ENCODE data around the gene TUBGCP5. TPM values are rescaled to one million over a fixed set of nuclear protein-coding genes. Genes with fewer than 3 reads are reported as not detected.
A peak's percentile ranks its signal among the peaks of the same experiment; 100 is the strongest.

Gene TUBGCP5
- total RNA-seq, 3 donors from 2014 or later (not counting 1 experiment from before 2014, with no cell fraction given) = 14.7 to 20.4 (median 17.5) TPM

DNA sequence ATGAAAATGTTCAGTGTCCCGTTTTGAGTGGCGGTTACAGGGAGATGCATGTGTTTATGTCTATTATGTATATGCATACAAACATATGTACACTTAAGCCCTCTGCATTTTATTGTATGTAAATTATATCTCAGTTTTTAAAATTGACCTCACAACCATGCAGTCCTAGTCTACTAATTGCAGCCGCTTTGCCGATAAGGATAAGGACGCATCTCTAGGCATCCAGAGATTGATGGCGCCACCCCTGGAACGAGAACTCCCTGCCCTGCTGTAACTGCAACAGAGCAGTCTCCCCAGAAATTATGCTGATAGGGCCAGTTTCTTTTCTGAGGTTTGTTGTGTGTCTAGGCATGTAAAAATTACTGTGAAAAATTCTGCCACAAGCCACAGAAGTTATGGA lies 40.4 kb upstream of the TUBGCP5 start:
- intact Hi-C loops (cut with micrococcal nuclease) = no loop called here
- no peak for ATAC-seq
- Histone ChIP-seq H3K9me3 (ENCODE audit: control insufficient read depth, insufficient read depth, low read length) (no peaks in the 10 kb centered on the region), H3K4me3 (ENCODE audit: low read length) (no peak overlapping the region), H3K27ac (ENCODE audit: low read length) (no peak overlapping the region), H3K36me3 (ENCODE audit: control insufficient read depth, insufficient read depth, low read length) (no peaks in the 10 kb centered on the region), H3K27me3 (ENCODE audit: control insufficient read depth, insufficient read depth, low read length) (no peaks in the 10 kb centered on the region), H3K4me1 (ENCODE audit: control insufficient read depth, insufficient read depth, low read length) (no peaks in the 10 kb centered on the region)
- Mint-ChIP-seq H3K27me3 (ENCODE audit: low read depth in 2 of 2) (peaks cover 0 to 4% of the 10 kb centered on the region in 2 donors), H3K36me3 (no peaks in the 10 kb centered on the region), H3K9me3 (no peaks in the 10 kb centered on the region), H3K4me1 (no peaks in the 10 kb centered on the region), H3K4me3 (no peak overlapping the region), H3K27ac (no peak overlapping the region)
- TF ChIP-seq, protein P1, sequence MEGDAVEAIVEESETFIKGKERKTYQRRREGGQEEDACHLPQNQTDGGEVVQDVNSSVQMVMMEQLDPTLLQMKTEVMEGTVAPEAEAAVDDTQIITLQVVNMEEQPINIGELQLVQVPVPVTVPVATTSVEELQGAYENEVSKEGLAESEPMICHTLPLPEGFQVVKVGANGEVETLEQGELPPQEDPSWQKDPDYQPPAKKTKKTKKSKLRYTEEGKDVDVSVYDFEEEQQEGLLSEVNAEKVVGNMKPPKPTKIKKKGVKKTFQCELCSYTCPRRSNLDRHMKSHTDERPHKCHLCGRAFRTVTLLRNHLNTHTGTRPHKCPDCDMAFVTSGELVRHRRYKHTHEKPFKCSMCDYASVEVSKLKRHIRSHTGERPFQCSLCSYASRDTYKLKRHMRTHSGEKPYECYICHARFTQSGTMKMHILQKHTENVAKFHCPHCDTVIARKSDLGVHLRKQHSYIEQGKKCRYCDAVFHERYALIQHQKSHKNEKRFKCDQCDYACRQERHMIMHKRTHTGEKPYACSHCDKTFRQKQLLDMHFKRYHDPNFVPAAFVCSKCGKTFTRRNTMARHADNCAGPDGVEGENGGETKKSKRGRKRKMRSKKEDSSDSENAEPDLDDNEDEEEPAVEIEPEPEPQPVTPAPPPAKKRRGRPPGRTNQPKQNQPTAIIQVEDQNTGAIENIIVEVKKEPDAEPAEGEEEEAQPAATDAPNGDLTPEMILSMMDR (IDR thresholded peaks at IDR 0.05) = no peak
- 90% methylated on average over 5 of the region's 7 CpGs for WGBS (ENCODE audit: insufficient coverage)
- DNase-seq = no peak

DNA sequence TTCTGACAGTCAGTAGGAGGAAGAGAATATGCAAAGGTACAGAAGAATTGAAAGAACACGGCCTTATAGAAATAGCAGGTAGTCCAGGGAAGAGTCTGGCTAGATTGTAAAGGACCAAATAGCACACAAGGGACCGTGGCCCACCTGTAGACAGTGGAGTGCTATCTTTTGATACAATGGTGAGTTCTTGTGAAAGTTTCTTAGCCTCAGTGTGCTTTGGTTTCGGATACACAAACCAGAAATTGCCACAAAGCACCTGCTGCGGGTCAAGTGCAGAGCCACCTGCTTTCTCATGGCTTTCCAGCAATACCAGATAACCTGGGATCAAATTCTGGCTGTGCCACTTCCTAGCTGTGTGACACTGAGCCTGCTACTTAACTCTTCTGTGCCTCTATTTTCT lies 36.6 kb upstream of the TUBGCP5 start:
- Mint-ChIP-seq H3K36me3 (no peaks in the 10 kb centered on the region), H3K4me1 (no peaks in the 10 kb centered on the region), H3K4me3 (no peak overlapping the region), H3K27me3 (ENCODE audit: low read depth in 2 of 2) (peaks cover 0 to 10% of the 10 kb centered on the region in 2 donors), H3K9me3 (no peaks in the 10 kb centered on the region), H3K27ac (no peak overlapping the region)
- H3K36me3 ChIP-seq (ENCODE audit: control insufficient read depth, insufficient read depth, low read length) = no peaks in the 10 kb centered on the region
- 86% methylated on average over 4 of the region's 4 CpGs for WGBS (ENCODE audit: insufficient coverage)
- TF ChIP-seq, protein P1 (IDR thresholded peaks at IDR 0.05) = no peak
- H3K4me1 ChIP-seq (ENCODE audit: control insufficient read depth, insufficient read depth, low read length) = no peaks in the 10 kb centered on the region
- H3K9me3 ChIP-seq (ENCODE audit: control insufficient read depth, insufficient read depth, low read length) = no peaks in the 10 kb centered on the region
- H3K27me3 ChIP-seq (ENCODE audit: control insufficient read depth, insufficient read depth, low read length) = no peaks in the 10 kb centered on the region
- no peak for DNase-seq
- ATAC-seq = no peak
- H3K27ac ChIP-seq (ENCODE audit: low read length) = no peak overlapping the region
- H3K4me3 ChIP-seq (ENCODE audit: low read length) = no peak overlapping the region
- intact Hi-C loops (cut with micrococcal nuclease) = no loop called here

DNA sequence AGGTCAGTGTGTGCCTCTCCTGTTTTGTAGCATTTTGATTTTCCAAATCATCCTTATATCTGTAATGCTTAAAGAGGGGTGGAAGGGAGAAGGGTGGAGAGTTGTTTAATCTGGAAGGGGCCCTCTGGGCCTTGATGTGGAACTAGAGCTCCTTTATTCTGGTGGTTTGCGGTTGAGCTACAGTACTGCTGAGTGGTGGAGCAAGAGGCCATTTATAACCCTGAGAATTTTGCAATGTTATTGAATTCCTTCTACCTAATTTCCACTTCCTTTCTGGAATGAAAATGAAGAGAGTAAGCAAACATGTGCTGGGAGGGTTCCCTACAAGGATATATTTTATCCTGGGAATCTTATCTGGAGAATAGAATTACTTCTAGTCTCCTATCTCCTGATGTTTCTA lies 35.3 kb upstream of the TUBGCP5 start:
- Histone ChIP-seq H3K4me1 (ENCODE audit: control insufficient read depth, insufficient read depth, low read length) (no peaks in the 10 kb centered on the region), H3K9me3 (ENCODE audit: control insufficient read depth, insufficient read depth, low read length) (no peaks in the 10 kb centered on the region), H3K27me3 (ENCODE audit: control insufficient read depth, insufficient read depth, low read length) (no peaks in the 10 kb centered on the region), H3K4me3 (ENCODE audit: low read length) (no peak overlapping the region), H3K36me3 (ENCODE audit: control insufficient read depth, insufficient read depth, low read length) (no peaks in the 10 kb centered on the region), H3K27ac (ENCODE audit: low read length) (no peak overlapping the region)
- no peak overlapping the region for H3K27ac Mint-ChIP-seq
- ATAC-seq (no peak), DNase-seq (no peak)
- H3K4me3 Mint-ChIP-seq = no peak overlapping the region
- H3K9me3 Mint-ChIP-seq = no peaks in the 10 kb centered on the region
- intact Hi-C loops (cut with micrococcal nuclease) = no loop called here
- peaks cover 0 to 10% of the 10 kb centered on the region in 2 donors for H3K27me3 Mint-ChIP-seq (ENCODE audit: low read depth in 2 of 2)
- no peaks in the 10 kb centered on the region for H3K4me1 Mint-ChIP-seq
- no peaks in the 10 kb centered on the region for H3K36me3 Mint-ChIP-seq
- TF ChIP-seq, protein P1 (IDR thresholded peaks at IDR 0.05) = no peak
- 70% methylated on average over 1 of the region's 1 CpG for whole genome bisulfite sequencing (ENCODE audit: insufficient coverage)

DNA sequence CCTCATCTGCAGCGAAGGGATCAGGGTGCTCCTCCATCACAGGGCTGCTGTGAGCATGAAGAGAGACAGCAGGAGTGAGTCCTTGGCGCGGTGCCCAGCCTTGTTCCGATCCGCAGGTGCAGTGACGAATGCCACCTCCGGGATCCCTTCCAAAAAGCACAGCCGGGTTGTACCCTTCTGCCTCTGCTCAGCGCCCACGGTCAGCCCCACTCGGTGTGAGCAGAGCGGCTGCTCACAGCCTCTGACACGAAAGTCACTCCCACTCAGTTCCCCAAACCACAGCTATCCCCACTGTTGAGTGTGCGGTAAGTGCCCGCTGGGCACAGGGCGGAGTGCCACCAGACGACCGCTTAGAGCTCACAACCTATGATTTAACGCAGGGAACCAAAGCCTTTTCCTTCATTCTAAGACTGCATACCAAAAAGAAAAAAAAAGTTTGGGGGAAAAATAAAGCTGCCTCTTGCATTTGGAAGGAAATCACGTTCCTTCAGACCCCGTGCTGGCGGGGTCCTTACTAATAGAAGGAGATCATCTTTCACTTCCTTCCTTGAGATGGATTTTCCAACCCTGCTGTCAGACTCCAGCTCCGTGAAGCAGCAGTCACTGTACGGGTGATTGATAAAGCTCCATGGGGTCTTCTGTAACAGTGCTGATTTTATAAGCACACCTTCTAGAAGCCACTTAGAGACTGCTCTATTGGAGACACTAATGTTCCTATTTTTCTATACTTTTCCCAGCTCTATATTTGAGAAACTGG lies 34.7 kb upstream of the TUBGCP5 start:
- Histone ChIP-seq H3K9me3 (ENCODE audit: control insufficient read depth, insufficient read depth, low read length) (no peaks in the 10 kb centered on the region), H3K27me3 (ENCODE audit: control insufficient read depth, insufficient read depth, low read length) (no peaks in the 10 kb centered on the region), H3K27ac (ENCODE audit: low read length) (no peak overlapping the region), H3K4me1 (ENCODE audit: control insufficient read depth, insufficient read depth, low read length) (no peaks in the 10 kb centered on the region), H3K36me3 (ENCODE audit: control insufficient read depth, insufficient read depth, low read length) (no peaks in the 10 kb centered on the region), H3K4me3 (ENCODE audit: low read length) (no peak overlapping the region)
- WGBS (ENCODE audit: insufficient coverage) = 80% methylated on average over 23 of the region's 24 CpGs
- Mint-ChIP-seq H3K27ac (no peak overlapping the region), H3K4me3 (no peak overlapping the region), H3K36me3 (no peaks in the 10 kb centered on the region), H3K4me1 (no peaks in the 10 kb centered on the region), H3K9me3 (no peaks in the 10 kb centered on the region), H3K27me3 (ENCODE audit: low read depth in 2 of 2) (peaks cover 0 to 10% of the 10 kb centered on the region in 2 donors)
- TF ChIP-seq, protein P1 (IDR thresholded peaks at IDR 0.05) = no peak
- intact Hi-C loops (cut with micrococcal nuclease) = no loop called here
- ATAC-seq = peak in 1 of 3 donors; percentile 27
- DNase-seq = no peak

Data from natural killer cell (primary cell).